ENCODE results near the gene FABP6. TPM values are rescaled to one million over a fixed set of nuclear protein-coding genes. Genes with fewer than 3 reads are reported as not detected.

FABP6 gene
- total RNA-seq, 1 experiment from 2014 or later: 0.52 TPM

DNA sequence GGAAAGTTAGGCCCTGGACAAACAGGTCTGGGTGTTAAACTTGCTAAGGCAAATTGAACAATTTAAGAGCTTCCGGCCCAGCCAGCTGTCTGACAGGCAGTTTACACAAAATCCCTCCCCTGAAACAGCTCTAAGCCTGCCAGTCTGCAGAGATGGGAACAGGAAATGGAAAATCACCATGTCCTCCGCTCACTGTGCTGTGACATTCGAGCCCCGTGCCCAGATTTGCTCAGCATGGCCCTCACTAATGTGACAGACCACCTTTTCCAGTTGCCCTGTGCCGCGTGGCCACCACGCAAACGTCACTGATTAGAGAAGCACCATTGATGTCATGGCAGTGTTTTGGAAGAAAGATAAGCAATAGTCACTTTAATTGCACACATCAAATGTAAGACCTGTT is 42.1 kb downstream of the FABP6 start:
- intact Hi-C loops (cut with micrococcal nuclease; ENCODE audit: unreplicated experiment): no loop called here
- H3K36me3 ChIP-seq (ENCODE audit: insufficient read depth, low read length, poor library complexity, severe bottlenecking): no peaks in the 10 kb centered on the region
- no peaks in the 10 kb centered on the region for H3K9me3 ChIP-seq (ENCODE audit: low read depth, low read length, poor library complexity, severe bottlenecking)
- BruUV-seq (replicated peaks): no TSS peak
- ChIA-PET CTCF (no interaction called here), POLR2A (ENCODE audit: low non-redundant PET) (interaction anchor here (0.9 kb wide), 1 partner anchor 9 kb away, joined by 3 read pairs; no protein-coding TSS in a partner anchor)
- peak overlapping the region; percentile 8 for H3K4me3 ChIP-seq (ENCODE audit: low read depth, low read length, poor library complexity, severe bottlenecking)
- peak overlapping the region; percentile 92 for H3K27ac ChIP-seq (ENCODE audit: low read depth, low read length, poor library complexity, severe bottlenecking)
- DNase-seq (ENCODE audit: low spot score): peak; percentile 95
- H3K27me3 ChIP-seq (replicated peaks; ENCODE audit: insufficient read depth, low read depth, low read length, poor library complexity): no peaks in the 10 kb centered on the region
- TF ChIP-seq CTCF (conservative IDR thresholded peaks at IDR 0.05; ENCODE audit: low read depth, low read length) (no peak), EZH2 (IDR thresholded peaks at IDR 0.05; ENCODE audit: borderline replicate concordance, low read depth, low read length, poor library complexity, severe bottlenecking) (no peak)
- H3K4me1 ChIP-seq (ENCODE audit: insufficient read depth, low read length, poor library complexity, severe bottlenecking): peaks cover 51% of the 10 kb centered on the region

DNA sequence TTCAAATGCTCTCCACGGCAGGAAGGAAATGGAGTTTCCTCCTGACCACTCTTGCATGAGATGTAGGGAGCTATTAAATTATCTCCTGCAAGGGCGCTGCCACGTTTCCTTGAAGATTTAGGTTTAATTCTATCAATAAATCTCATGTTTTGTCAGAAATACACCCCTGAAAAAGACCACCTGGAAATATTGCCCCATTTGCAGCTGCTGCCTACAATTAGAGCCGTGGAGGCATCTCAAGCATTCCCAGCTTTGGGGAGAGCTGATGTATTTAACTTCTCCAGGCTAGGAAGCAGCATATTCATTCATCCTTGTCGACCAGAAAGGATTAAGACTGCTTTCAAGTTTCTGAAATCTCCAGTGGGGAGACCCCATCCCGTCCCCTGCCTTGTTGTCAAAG is 42.5 kb downstream of the FABP6 start:
- BruUV-seq (replicated peaks): no TSS peak
- Histone ChIP-seq H3K36me3 (ENCODE audit: insufficient read depth, low read length, poor library complexity, severe bottlenecking) (no peaks in the 10 kb centered on the region), H3K27me3 (replicated peaks; ENCODE audit: insufficient read depth, low read depth, low read length, poor library complexity) (no peaks in the 10 kb centered on the region), H3K4me1 (ENCODE audit: insufficient read depth, low read length, poor library complexity, severe bottlenecking) (peaks cover 51% of the 10 kb centered on the region), H3K9me3 (ENCODE audit: low read depth, low read length, poor library complexity, severe bottlenecking) (no peaks in the 10 kb centered on the region), H3K27ac (ENCODE audit: low read depth, low read length, poor library complexity, severe bottlenecking) (peak overlapping the region; percentile 92), H3K4me3 (ENCODE audit: low read depth, low read length, poor library complexity, severe bottlenecking) (peak overlapping the region; percentile 8)
- ChIA-PET POLR2A (ENCODE audit: low non-redundant PET) (interaction anchor here (0.9 kb wide), 1 partner anchor 9 kb away, joined by 3 read pairs; no protein-coding TSS in a partner anchor), CTCF (interaction anchor here (0.6 kb wide), 1 partner anchor 74 kb away, joined by 3 read pairs; no protein-coding TSS in a partner anchor)
- intact Hi-C loops (cut with micrococcal nuclease; ENCODE audit: unreplicated experiment): no loop called here
- DNase-seq (ENCODE audit: low spot score): peak; percentile 90
- TF ChIP-seq CTCF (conservative IDR thresholded peaks at IDR 0.05; ENCODE audit: low read depth, low read length): no peak
- no peak for TF ChIP-seq EZH2 (IDR thresholded peaks at IDR 0.05; ENCODE audit: borderline replicate concordance, low read depth, low read length, poor library complexity, severe bottlenecking)

DNA sequence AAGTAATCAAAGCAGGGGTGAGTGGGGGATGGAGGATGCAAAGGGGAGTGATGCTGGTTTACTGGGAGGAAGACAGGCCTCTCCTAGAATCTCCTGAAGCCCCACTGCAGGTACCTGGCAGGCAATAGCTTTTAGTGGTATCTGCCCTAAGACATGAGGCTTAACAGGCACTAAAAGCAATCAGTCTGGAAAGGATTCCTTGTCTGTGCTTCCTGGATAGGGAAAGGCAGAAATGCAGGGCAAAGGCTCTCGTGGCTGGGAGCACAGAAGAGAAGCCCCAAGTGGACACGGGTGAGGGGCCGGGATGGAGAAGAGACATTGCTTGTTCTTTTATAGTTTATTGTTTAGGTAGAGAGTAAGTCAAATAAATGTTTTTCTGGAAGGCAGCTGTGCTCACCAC is 43.0 kb downstream of the FABP6 start:
- TF ChIP-seq CTCF (conservative IDR thresholded peaks at IDR 0.05; ENCODE audit: low read depth, low read length): no peak
- no peak for TF ChIP-seq EZH2 (IDR thresholded peaks at IDR 0.05; ENCODE audit: borderline replicate concordance, low read depth, low read length, poor library complexity, severe bottlenecking)
- ChIA-PET CTCF (interaction anchor here (0.6 kb wide), 1 partner anchor 74 kb away, joined by 3 read pairs; no protein-coding TSS in a partner anchor), POLR2A (ENCODE audit: low non-redundant PET) (interaction anchor here (0.9 kb wide), 1 partner anchor 10 kb away, joined by 3 read pairs; no protein-coding TSS in a partner anchor)
- H3K9me3 ChIP-seq (ENCODE audit: low read depth, low read length, poor library complexity, severe bottlenecking): no peaks in the 10 kb centered on the region
- no peak overlapping the region for H3K4me3 ChIP-seq (ENCODE audit: low read depth, low read length, poor library complexity, severe bottlenecking)
- BruUV-seq (replicated peaks): no TSS peak
- H3K4me1 ChIP-seq (ENCODE audit: insufficient read depth, low read length, poor library complexity, severe bottlenecking): peaks cover 51% of the 10 kb centered on the region
- no peaks in the 10 kb centered on the region for H3K27me3 ChIP-seq (replicated peaks; ENCODE audit: insufficient read depth, low read depth, low read length, poor library complexity)
- H3K27ac ChIP-seq (ENCODE audit: low read depth, low read length, poor library complexity, severe bottlenecking): peak overlapping the region; percentile 92
- H3K36me3 ChIP-seq (ENCODE audit: insufficient read depth, low read length, poor library complexity, severe bottlenecking): no peaks in the 10 kb centered on the region
- intact Hi-C loops (cut with micrococcal nuclease; ENCODE audit: unreplicated experiment): no loop called here
- DNase-seq (ENCODE audit: low spot score): no peak
